Endothelial cell of hepatic sinusoid (primary cell): ENCODE results near the gene LMO1.

Experiments used
- in situ Hi-C: cut with HindIII; loops from 2 replicates; pipeline ENCODE4 v1.10.0; 2017; ENCODE audit warnings: low sequenced_read_pairs

The LMO1 gene

GRCh38 chr11:8249482-8249881, 14.2 kb downstream of the LMO1 start:
- in situ Hi-C loops: no loop called here

GRCh38 chr11:8248786-8249185, 14.9 kb downstream of the LMO1 start:
- in situ Hi-C loops: no loop called here

GRCh38 chr11:8247312-8247711, 16.4 kb downstream of the LMO1 start:
- in situ Hi-C loops: no loop called here

DNA sequence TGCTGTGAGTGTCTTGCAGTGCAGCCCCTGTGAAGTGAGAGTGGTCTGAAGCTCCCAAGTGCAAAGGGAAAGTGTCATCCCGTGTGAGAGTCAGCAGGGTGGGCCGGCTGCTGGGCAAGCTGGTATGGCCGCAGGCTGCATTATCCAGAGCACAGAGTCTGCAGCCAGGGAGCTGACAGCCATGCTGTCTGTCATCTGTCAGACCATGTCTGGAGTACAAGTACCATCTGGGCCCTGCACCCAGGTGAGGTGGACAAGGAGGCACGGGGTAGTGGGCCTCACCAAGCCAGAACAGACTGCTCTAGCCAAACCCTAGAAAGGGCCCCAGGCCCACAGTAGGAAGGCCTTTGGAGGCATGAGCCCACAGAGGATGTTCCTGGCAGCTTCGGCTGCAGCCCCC, 20.2 kb downstream of the LMO1 start:
- in situ Hi-C loops: loop anchor here (5.0 kb wide), 1 partner anchor 64 kb away; no protein-coding TSS in a partner anchor

- in situ Hi-C loops: loop anchor here (5.0 kb wide), 1 partner anchor 65 kb away; no protein-coding TSS in a partner anchor
Measured at GRCh38 chr11:8242499-8243280, 21.0 kb downstream of the LMO1 start.

- in situ Hi-C loops: loop anchor here (5.0 kb wide), 1 partner anchor 65 kb away; no protein-coding TSS in a partner anchor
Measured at GRCh38 chr11:8242118-8242475, 21.6 kb downstream of the LMO1 start.

DNA sequence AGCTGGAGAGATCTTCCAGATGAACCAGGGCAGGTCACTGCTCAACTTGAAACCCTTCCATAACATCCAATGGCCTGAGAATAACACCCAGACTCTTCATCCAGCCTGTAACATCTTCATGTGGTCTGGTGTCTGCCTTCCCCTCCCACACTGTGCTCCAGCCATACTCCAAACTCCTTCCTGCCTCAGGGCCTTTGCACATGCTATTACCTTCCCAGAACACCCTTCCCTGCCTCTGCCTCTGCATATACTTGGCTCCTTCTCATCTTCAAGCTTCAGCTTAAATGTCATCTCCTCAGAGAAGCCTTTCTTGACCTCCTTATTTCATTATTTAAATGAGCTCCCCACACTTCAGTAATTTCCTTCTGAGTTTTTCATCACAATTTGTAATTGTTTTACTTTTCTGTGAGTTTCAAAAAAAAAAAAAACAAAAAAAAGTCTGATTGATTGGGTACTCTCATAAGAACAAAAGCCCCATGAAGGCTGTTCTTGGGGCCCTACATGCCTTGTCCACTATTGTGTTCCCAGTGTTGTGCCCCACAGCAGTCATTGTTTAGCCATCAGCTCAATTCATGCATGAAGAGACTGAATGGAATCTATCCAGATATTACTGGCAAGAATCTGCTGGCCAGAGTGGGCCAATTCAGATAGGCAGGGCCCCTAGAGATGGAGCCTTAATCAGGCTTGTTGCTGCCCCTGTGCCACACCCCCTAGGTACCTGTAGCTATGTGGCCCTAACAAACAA, 22.1 kb downstream of the LMO1 start:
- in situ Hi-C loops: loop anchor here (5.0 kb wide), 1 partner anchor 66 kb away; no protein-coding TSS in a partner anchor

DNA sequence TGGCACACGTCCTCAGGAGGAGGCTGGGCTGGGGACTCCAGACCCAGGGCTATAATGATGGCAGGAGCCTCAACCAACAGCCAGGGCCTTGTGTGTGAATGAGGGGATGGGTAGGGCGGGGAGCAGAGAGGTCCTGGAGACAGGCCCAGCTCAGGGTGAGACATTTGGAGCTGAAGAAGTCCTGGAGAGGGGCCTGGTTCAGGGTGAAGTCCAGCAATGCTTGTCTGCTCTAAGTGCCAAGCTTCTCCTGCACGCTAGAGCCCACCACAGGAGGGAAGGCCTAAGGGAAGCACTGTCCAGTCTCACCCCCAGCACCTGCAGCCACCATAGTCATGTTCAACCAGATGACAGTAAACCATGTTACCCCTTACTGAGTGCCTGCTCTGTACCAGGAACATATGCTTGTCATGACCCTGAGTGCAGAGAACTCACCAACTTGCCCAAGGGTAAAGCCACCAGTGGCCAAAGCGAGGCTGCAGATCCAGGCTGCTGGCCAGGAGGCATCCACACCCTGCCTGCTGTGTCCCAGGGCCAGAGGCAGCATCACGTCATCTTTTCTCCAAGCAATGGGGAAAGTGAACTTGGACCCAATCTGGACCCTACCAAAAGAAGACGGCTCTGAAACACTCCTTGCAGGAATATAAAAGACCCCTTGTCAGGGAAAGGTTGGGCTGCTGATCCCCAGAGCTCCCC, 24.0 kb downstream of the LMO1 start:
- in situ Hi-C loops: loop anchor here (5.0 kb wide), 1 partner anchor 68 kb away; no protein-coding TSS in a partner anchor

- in situ Hi-C loops: no loop called here
Measured at GRCh38 chr11:8239040-8239439, 24.6 kb downstream of the LMO1 start.

DNA sequence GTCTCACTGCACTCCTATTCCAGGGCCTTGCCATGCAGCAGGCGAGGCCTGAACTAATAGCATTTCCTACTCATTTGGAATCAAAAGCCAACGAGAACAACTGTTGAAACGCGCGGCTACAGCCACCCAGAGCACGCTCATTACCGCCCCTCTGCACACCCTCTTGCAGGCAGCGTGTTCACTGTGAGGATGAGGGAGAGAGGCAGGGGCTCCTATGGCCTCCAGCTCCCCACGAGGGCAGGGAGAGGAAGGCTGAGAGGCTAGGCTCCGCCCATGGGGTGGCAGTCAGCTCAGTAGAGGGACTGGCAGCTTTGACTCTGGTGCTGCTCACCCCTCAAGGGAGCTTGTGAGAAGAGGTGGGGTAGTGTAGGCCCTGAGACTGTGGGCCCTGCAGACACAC, 26.2 kb downstream of the LMO1 start:
- in situ Hi-C loops: no loop called here

GRCh38 chr11:8235925-8236324, 27.8 kb downstream of the LMO1 start:
- in situ Hi-C loops: no loop called here

- in situ Hi-C loops: no loop called here
Measured at GRCh38 chr11:8234910-8235309, 28.8 kb downstream of the LMO1 start.

DNA sequence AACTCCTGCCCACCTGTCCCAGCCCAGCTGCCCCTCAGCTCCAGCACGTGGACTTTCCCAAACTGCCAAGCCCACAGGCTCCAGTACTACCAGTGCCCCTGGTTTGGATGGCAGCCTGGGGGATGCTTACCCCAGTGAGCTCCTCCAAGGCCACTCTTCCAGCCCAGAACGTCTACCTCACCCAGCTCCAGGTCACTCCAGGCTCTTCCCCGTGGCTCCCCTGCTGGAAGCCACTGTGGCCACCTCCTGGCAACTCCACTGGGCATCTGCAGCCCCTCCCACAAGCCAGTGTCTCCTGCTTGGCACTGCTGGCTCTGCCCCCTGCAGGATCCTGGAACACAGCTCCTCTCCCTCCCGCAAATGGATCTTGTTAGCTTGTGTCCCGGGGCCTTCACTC, 29.3 kb downstream of the LMO1 start:
- in situ Hi-C loops: no loop called here

- in situ Hi-C loops: no loop called here
Measured at GRCh38 chr11:8233691-8234424, 29.8 kb downstream of the LMO1 start.

- in situ Hi-C loops: no loop called here
Measured at GRCh38 chr11:8232849-8233606, 30.6 kb downstream of the LMO1 start.

DNA sequence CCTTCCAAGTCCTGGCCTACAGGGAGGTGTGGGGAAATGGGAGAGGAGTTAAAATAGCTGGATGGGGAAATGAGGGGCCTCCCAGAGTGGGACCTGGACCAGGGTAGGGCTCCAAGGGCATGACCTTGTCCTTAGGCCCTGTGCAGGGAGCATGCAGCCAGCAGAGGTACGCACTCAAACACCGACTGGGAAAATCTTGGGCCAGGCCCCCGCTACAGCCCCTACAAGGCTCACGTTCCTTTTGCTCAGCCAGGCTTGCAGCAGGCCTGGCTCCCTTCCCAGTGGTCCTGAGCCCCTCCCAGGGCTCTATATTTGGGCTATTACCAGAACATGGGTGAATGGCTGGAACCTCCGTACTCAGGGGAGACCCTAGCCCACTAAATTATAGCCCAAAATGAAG, 31.3 kb downstream of the LMO1 start:
- in situ Hi-C loops: no loop called here

DNA sequence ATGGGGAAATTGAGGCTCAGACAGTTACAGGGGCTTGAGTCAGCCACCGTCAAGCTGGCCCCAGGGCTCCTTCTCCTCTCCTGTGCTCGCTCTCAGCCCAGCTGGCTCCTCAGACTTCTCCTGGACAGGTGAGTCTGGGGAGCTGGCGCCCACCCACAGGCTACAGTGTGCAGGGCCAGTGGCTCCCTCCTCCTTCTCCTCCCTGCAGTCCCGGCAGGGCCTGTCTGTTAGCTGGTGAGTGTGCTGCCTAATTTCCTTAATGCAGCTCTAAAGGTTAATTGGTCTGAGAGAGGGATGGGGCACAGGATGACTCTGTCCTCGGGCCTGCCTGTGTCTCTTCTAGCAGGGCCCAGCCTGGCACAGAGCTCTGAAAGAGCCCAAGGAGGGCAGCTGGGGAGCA, 31.7 kb downstream of the LMO1 start:
- in situ Hi-C loops: no loop called here

DNA sequence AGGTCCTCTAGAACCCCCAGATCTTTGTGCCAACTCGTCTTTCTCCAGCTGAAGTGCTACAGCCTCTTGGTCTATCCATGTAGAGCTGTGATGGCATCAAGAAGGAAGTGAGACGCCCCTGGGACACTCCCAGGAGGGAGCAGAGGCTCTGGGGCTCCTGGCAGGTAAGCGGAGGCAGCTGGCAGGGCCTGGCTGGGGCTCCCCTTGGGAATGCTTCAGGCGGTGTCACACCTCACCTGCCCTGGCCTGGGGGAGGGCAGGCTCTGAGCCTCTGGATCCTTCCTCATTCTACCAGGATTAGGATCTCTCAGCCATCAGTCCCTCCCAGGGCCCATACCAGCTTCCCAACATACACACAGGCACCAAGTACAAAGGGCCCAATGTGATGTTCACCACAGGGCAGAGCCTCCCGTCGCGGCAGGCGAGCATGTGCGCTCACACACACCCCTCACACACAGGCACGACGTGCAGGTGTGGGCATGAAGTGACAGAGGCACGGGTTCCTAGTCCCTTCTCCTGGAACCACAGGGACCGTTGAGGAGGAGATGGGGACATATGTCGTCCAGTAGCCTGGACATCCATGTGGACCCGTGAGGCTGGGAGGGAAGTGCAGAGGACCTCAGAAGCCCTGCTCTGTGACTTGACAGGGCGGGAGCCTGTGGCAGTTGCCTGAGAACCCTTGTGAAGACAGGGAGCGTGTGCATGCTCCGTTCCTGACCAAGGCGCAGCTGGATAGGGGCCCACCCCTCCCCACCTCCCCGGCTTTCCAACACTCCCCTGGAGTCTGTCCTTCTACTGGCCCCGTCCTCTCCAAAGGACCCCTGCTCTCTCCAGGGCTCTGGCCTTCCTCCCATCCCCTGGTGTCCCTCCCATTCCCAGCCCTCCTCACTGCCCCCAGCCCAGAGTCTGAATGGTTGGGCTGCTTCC, 32.5 kb downstream of the LMO1 start:
- in situ Hi-C loops: no loop called here
